WTC11 (cell line): ENCODE measurements around the gene KIRREL3. TPM values are rescaled to one million over a fixed set of nuclear protein-coding genes. Genes with fewer than 3 reads are reported as not detected.
A peak's percentile ranks its signal among the peaks of the same experiment; 100 is the strongest.

Source experiments
- ATAC-seq: fragments of 200-7000 bp; cut with Tn5 transposase; 2 replicates; pipeline ENCODE4 v1.10.0; 2021; ENCODE audit warnings: mild to moderate bottlenecking, moderate library complexity
- CTCF ChIA-PET: fragments of 300-600 bp; sonication (Branson Sonifier 250); formaldehyde crosslinking; loops from one replicate; lab custom pipeline; 2021; ENCODE audit warnings: antibody characterized with exemption; lab: Charles Lee
- POLR2A ChIA-PET: fragments of 350-600 bp; sonication (Branson Sonifier 250); formaldehyde crosslinking; loops from one replicate; lab custom pipeline; 2021; ENCODE audit warnings: antibody characterized with exemption; lab: Charles Lee
- DNase-seq: peaks from one replicate; pipeline ENCODE4 v3.0.0; 2021; ENCODE audit warnings: low spot score
- H3K27ac Mint-ChIP-seq: 2 replicates; pipeline ENCODE4 v1.8.0; 2021; ENCODE audit warnings: mixed read lengths
- H3K27me3 Mint-ChIP-seq: 2 replicates; pipeline ENCODE4 v1.8.0; 2021; ENCODE audit warnings: low read depth, mild to moderate bottlenecking, moderate library complexity, mixed read lengths
- H3K36me3 Mint-ChIP-seq: 2 replicates; pipeline ENCODE4 v1.8.0; 2021; ENCODE audit warnings: mixed read lengths
- H3K4me1 Mint-ChIP-seq: 2 replicates; pipeline ENCODE4 v1.8.0; 2022; ENCODE audit warnings: mixed read lengths
- H3K4me3 Mint-ChIP-seq: 2 replicates; pipeline ENCODE4 v1.8.0; 2021; ENCODE audit warnings: mild to moderate bottlenecking, moderate library complexity, mixed read lengths
- H3K9me3 Mint-ChIP-seq: 2 replicates; pipeline ENCODE4 v1.8.0; 2021; ENCODE audit warnings: mixed read lengths
- AR ChIP-seq: fragments of 250-450 bp; sonication (Bioruptor Pico); IDR thresholded peaks from 2 replicates; pipeline ENCODE4 v1.9.0; 2021; ENCODE audit warnings: mild to moderate bottlenecking
- ATF1 ChIP-seq: sonication (generic); formaldehyde crosslinking; IDR thresholded peaks from 2 replicates; pipeline ENCODE4 v1.8.1; 2023; ENCODE audit warnings: mild to moderate bottlenecking, moderate library complexity, missing genetic modification reagents
- FOXK1 ChIP-seq: sonication (generic); formaldehyde crosslinking; IDR thresholded peaks from 2 replicates; pipeline ENCODE4 v1.8.0; 2022; ENCODE audit warnings: mild to moderate bottlenecking, moderate library complexity, missing genetic modification reagents
- FOXP4 ChIP-seq: sonication (generic); formaldehyde crosslinking; IDR thresholded peaks from 2 replicates; pipeline ENCODE4 v1.8.0; 2022; ENCODE audit warnings: mild to moderate bottlenecking, missing genetic modification reagents
- HMGA2 ChIP-seq: fragments of 250-450 bp; sonication (Bioruptor Pico); IDR thresholded peaks from 2 replicates; pipeline ENCODE4 v1.4.0; 2021; ENCODE audit warnings: mild to moderate bottlenecking, moderate library complexity
- MXD4 ChIP-seq: fragments of 250-450 bp; sonication (Bioruptor Pico); IDR thresholded peaks from 2 replicates; pipeline ENCODE4 v1.8.0; 2021; ENCODE audit warnings: mild to moderate bottlenecking, moderate library complexity, borderline replicate concordance
- NR3C1 ChIP-seq: sonication (generic); formaldehyde crosslinking; conservative IDR thresholded peaks from 2 replicates; pipeline ENCODE4 v1.8.1; 2023; ENCODE audit warnings: low read depth, mild to moderate bottlenecking, missing genetic modification reagents
- RELA ChIP-seq: sonication (generic); formaldehyde crosslinking; IDR thresholded peaks from 2 replicates; pipeline ENCODE4 v1.8.1; 2022; ENCODE audit warnings: missing genetic modification reagents, mild to moderate bottlenecking, borderline replicate concordance
- SP1 ChIP-seq: sonication (generic); formaldehyde crosslinking; conservative IDR thresholded peaks from 2 replicates; pipeline ENCODE4 v1.8.1; 2022; ENCODE audit warnings: missing genetic modification reagents
- TP53 ChIP-seq: sonication (generic); formaldehyde crosslinking; IDR thresholded peaks from 2 replicates; pipeline ENCODE4 v1.8.1; 2023; ENCODE audit warnings: mild to moderate bottlenecking, missing genetic modification reagents
- ZBTB21 ChIP-seq: sonication (generic); formaldehyde crosslinking; IDR thresholded peaks from 2 replicates; pipeline ENCODE4 v1.8.1; 2023; ENCODE audit warnings: mild to moderate bottlenecking, missing genetic modification reagents, borderline replicate concordance
- ZNF121 ChIP-seq: sonication (generic); formaldehyde crosslinking; IDR thresholded peaks from 2 replicates; pipeline ENCODE4 v1.8.0; 2023; ENCODE audit warnings: missing genetic modification reagents
- ZNF138 ChIP-seq: sonication (generic); formaldehyde crosslinking; conservative IDR thresholded peaks from 2 replicates; pipeline ENCODE4 v1.8.1; 2022; ENCODE audit warnings: mild to moderate bottlenecking, moderate library complexity, missing genetic modification reagents
- ZNF219 ChIP-seq: sonication (generic); formaldehyde crosslinking; IDR thresholded peaks from 2 replicates; pipeline ENCODE4 v1.8.0; 2023; ENCODE audit warnings: missing genetic modification reagents, mild to moderate bottlenecking, borderline replicate concordance
- ZNF232 ChIP-seq: sonication (generic); formaldehyde crosslinking; IDR thresholded peaks from 2 replicates; pipeline ENCODE4 v1.8.0; 2022; ENCODE audit warnings: mild to moderate bottlenecking, missing genetic modification reagents
- ZNF263 ChIP-seq: sonication (generic); formaldehyde crosslinking; IDR thresholded peaks from 2 replicates; pipeline ENCODE4 v1.8.1; 2022; ENCODE audit warnings: low read depth, mild to moderate bottlenecking, moderate library complexity, missing genetic modification reagents
- ZNF281 ChIP-seq: sonication (generic); formaldehyde crosslinking; IDR thresholded peaks from 2 replicates; pipeline ENCODE4 v1.8.0; 2023; ENCODE audit warnings: mild to moderate bottlenecking, missing genetic modification reagents
- ZNF317 ChIP-seq: sonication (generic); formaldehyde crosslinking; IDR thresholded peaks from 2 replicates; pipeline ENCODE4 v1.8.1; 2023; ENCODE audit warnings: low read depth, mild to moderate bottlenecking, moderate library complexity, missing genetic modification reagents, borderline replicate concordance
- ZNF396 ChIP-seq: fragments of 250-450 bp; sonication (Bioruptor Pico); IDR thresholded peaks from 2 replicates; pipeline ENCODE4 v1.8.0; 2021; ENCODE audit warnings: mild to moderate bottlenecking, moderate library complexity, borderline replicate concordance
- ZNF416 ChIP-seq: fragments of 250-450 bp; sonication (Bioruptor Pico); IDR thresholded peaks from 2 replicates; pipeline ENCODE4 v1.9.0; 2021; ENCODE audit warnings: mild to moderate bottlenecking, inconsistent platforms
- total RNA-seq: library from RNA; stranded (reverse); gene quantifications from 3 replicates; pipeline ENCODE4 v1.2.3, GENCODE V29; 2021
- TF ChIP-seq, protein P1 (sequence below): fragments of 250-450 bp; sonication (Bioruptor Pico); IDR thresholded peaks from 2 replicates; pipeline ENCODE4 v1.9.0; 2021; ENCODE audit warnings: moderate library complexity, mild to moderate bottlenecking, inconsistent platforms, borderline replicate concordance
- TF ChIP-seq, protein P2 (sequence below): sonication (generic); formaldehyde crosslinking; IDR thresholded peaks from 2 replicates; pipeline ENCODE4 v1.8.0; 2022; ENCODE audit warnings: missing genetic modification reagents
- TF ChIP-seq, protein P3 (sequence below): sonication (generic); formaldehyde crosslinking; IDR thresholded peaks from 2 replicates; pipeline ENCODE4 v1.8.0; 2022; ENCODE audit warnings: mild to moderate bottlenecking, missing genetic modification reagents

KIRREL3 gene
- total RNA-seq, 1 experiment from 2014 or later, result 0.59 TPM

DNA sequence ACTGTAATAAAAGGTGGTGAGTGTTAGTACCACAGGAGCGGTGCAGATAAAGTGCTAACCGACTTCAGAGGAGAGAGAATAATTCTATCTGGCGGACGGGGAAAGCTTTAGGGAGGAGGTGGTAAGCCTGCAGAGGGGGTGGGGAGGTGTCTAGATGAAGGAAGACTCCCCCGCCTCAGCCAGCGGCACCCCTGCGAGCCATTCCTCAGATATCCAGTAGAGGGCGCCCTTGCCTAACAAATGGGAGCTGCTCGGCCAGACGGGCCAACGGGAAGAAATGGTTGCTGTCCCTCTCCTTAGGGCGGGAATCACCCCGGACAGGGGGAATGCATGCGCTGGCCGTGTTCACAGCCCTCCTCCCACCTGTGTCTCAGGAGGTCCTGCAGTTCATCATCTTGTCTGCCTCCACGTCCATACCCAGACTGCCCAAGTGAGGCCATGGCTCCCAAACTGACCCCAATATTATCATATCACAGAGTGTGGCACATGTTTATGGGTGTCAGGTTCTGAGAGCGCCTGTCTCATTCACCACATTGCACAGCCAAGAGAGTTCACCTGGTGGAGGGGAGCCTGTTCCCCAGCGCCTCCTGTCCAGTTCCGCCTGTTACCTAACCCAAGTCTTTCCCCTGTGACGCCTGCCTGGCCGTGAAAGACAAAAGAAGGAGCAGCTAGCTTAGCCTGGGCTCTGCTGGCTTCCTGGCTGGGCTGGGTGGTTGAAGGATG, 559.6 kb downstream of the KIRREL3 start:
- Mint-ChIP-seq H3K4me3 (peak overlapping the region; percentile 42), H3K4me1 (peaks cover 31% of the 10 kb centered on the region), H3K27ac (no peak overlapping the region), H3K36me3 (no peaks in the 10 kb centered on the region), H3K27me3 (no peaks in the 10 kb centered on the region; the same call in 1 of the 2 replicates), H3K9me3 (no peaks in the 10 kb centered on the region)
- ChIA-PET CTCF (interaction anchor here (0.6 to 11.2 kb wide), 39 partner anchors 9 to 633 kb away, joined by 3 to 147 read pairs (median 6); partner anchors contain the start of genes DCPS and ST3GAL4), POLR2A (interaction anchor here (0.6 kb wide), 1 partner anchor 142 kb away, joined by 3 read pairs; no protein-coding TSS in a partner anchor)
- DNase-seq (peak; percentile 95), ATAC-seq (peak; percentile 85)
- TF ChIP-seq TP53 (CRISPR knock-in tag), result peak; percentile 85
- peak; percentile 87 for TF ChIP-seq ZNF121 (CRISPR knock-in tag)
- TF ChIP-seq FOXK1 (CRISPR knock-in tag), result 0 out of 2 replicates have a peak, but pooled peaks have one; percentile 47
- TF ChIP-seq SP1 (CRISPR knock-in tag), result no peak
- no peak for TF ChIP-seq ZNF219
- no peak for TF ChIP-seq NR3C1 (CRISPR knock-in tag)
- TF ChIP-seq MXD4 (CRISPR knock-in tag), result no peak
- TF ChIP-seq HMGA2 (CRISPR knock-in tag), result no peak
- no peak for TF ChIP-seq ATF1
- no peak for TF ChIP-seq AR (CRISPR knock-in tag)
- no peak for TF ChIP-seq FOXP4 (CRISPR knock-in tag)
- 0 out of 2 replicates have a peak, but pooled peaks have one; percentile 62 for TF ChIP-seq ZBTB21 (CRISPR knock-in tag)
- TF ChIP-seq ZNF138 (CRISPR knock-in tag), result peak; percentile 69; the same call in 1 of the 2 replicates
- no peak for TF ChIP-seq ZNF232 (CRISPR knock-in tag)
- no peak for TF ChIP-seq ZNF263 (CRISPR knock-in tag)
- 0 out of 2 replicates have a peak, but pooled peaks have one; percentile 40 for TF ChIP-seq RELA (CRISPR knock-in tag)
- TF ChIP-seq ZNF281, result peak; percentile 74
- TF ChIP-seq, protein P1, sequence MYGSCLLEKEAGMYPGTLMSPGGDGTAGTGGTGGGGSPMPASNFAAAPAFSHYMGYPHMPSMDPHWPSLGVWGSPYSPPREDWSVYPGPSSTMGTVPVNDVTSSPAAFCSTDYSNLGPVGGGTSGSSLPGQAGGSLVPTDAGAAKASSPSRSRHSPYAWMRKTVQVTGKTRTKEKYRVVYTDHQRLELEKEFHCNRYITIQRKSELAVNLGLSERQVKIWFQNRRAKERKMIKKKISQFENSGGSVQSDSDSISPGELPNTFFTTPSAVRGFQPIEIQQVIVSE (CRISPR knock-in tag), result no peak
- TF ChIP-seq ZNF416 (CRISPR knock-in tag), result no peak
- TF ChIP-seq, protein P2, sequence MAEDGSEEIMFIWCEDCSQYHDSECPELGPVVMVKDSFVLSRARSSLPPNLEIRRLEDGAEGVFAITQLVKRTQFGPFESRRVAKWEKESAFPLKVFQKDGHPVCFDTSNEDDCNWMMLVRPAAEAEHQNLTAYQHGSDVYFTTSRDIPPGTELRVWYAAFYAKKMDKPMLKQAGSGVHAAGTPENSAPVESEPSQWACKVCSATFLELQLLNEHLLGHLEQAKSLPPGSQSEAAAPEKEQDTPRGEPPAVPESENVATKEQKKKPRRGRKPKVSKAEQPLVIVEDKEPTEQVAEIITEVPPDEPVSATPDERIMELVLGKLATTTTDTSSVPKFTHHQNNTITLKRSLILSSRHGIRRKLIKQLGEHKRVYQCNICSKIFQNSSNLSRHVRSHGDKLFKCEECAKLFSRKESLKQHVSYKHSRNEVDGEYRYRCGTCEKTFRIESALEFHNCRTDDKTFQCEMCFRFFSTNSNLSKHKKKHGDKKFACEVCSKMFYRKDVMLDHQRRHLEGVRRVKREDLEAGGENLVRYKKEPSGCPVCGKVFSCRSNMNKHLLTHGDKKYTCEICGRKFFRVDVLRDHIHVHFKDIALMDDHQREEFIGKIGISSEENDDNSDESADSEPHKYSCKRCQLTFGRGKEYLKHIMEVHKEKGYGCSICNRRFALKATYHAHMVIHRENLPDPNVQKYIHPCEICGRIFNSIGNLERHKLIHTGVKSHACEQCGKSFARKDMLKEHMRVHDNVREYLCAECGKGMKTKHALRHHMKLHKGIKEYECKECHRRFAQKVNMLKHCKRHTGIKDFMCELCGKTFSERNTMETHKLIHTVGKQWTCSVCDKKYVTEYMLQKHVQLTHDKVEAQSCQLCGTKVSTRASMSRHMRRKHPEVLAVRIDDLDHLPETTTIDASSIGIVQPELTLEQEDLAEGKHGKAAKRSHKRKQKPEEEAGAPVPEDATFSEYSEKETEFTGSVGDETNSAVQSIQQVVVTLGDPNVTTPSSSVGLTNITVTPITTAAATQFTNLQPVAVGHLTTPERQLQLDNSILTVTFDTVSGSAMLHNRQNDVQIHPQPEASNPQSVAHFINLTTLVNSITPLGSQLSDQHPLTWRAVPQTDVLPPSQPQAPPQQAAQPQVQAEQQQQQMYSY (CRISPR knock-in tag), result peak; percentile 73
- TF ChIP-seq, protein P3, sequence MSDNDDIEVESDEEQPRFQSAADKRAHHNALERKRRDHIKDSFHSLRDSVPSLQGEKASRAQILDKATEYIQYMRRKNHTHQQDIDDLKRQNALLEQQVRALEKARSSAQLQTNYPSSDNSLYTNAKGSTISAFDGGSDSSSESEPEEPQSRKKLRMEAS (CRISPR knock-in tag), result peak; percentile 92
- TF ChIP-seq ZNF396, result no peak
- no peak for TF ChIP-seq ZNF317 (CRISPR knock-in tag)
